DMS 273 treated with DMSO at 0.1 percent for 48 hours (cell line): ENCODE measurements around the gene MRGPRD.

Source experiments
- DNase-seq: peaks from one replicate; lab custom pipeline; 2025; lab: John Stamatoyannopoulos, UW

MRGPRD gene

GRCh38 chr11:68930991-68931855 is 49.6 kb downstream of the MRGPRD start:
- no peak for DNase-seq
